ENCODE results near the gene SLC10A7. TPM values are rescaled to one million over a fixed set of nuclear protein-coding genes. Genes with fewer than 3 reads are reported as not detected.

Gene SLC10A7
- total and polyA plus RNA-seq, 4 donors: 3.7 to 18.7 (median 7.6) TPM

DNA sequence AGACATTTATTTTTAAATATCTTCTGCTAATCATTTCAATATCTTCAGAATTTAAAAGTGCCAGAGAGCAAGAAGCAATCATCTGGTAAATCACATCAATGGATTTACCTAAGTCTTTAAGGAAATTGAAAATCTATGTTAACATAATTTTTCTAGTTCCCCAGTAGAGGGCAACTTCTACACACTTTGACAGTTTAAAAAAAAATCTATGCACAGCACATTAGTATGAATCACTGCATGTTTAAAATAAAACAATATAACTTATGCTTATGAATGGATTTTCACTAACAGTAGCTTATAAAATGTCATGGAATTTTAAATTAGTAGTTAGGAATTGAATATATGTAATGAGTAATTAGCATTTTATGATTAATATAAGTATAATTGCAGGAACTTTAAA is 180.9 kb downstream of the SLC10A7 start:
- no peaks in the 10 kb centered on the region for H3K36me3 ChIP-seq (ENCODE audit: control insufficient read depth in 4 of 4, insufficient read depth in 3 of 4, low read depth in 1 of 4, low read length in 3 of 4)
- DNase-seq (ENCODE audit: low spot score): no peak
- no peaks in the 10 kb centered on the region for H3K9me3 ChIP-seq (ENCODE audit: control insufficient read depth in 4 of 4, low read length in 3 of 4)
- no peaks in the 10 kb centered on the region for H3K27me3 ChIP-seq (ENCODE audit: control insufficient read depth in 4 of 4, insufficient read depth in 4 of 4, low read length in 3 of 4)
- H3K9ac ChIP-seq (ENCODE audit: low read depth in 1 of 2, low read length in 2 of 2): no peak overlapping the region
- H3K27ac ChIP-seq (ENCODE audit: low read depth in 1 of 2, low read length in 2 of 2): no peak overlapping the region
- no peak overlapping the region for H3K4me3 ChIP-seq (ENCODE audit: low read depth in 1 of 3, low read length in 3 of 3)
- TF ChIP-seq RAD21 (IDR thresholded peaks at IDR 0.05): peak; percentile 65 to 74
- peak; percentile 14 for TF ChIP-seq CTCF (IDR thresholded peaks at IDR 0.05; ENCODE audit: low read depth, low read length, missing input control)
- no peak for TF ChIP-seq EGR1 (IDR thresholded peaks at IDR 0.05; ENCODE audit: low read depth in 2 of 2)
- TF ChIP-seq FOXA1 (IDR thresholded peaks at IDR 0.05): no peak
- H3K4me1 ChIP-seq (ENCODE audit: control insufficient read depth in 4 of 4, insufficient read depth in 4 of 4, low read length in 3 of 4): peaks cover 7 to 9% (median 7%) of the 10 kb centered on the region in 4 donors

DNA sequence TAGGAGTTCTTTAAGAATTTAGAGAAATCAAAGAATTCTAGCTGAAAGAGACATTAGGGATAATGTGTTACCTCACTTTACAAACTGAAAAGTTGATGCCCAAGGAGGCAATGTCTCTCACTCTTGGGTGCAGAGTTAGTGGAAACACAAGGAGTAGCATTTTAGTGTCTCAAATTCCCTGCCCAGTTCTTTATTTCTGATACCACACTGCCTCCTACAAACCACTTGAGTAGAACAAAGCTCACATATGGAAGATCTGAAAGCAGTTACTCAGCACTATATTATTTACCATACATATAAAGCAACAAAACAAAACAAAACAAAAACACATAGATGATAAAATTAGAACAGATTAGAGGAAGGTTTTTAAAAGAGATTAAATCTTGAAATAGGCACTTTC is 183.2 kb downstream of the SLC10A7 start:
- H3K9me3 ChIP-seq (ENCODE audit: control insufficient read depth in 4 of 4, low read length in 3 of 4): no peaks in the 10 kb centered on the region
- H3K4me3 ChIP-seq (ENCODE audit: low read depth in 1 of 3, low read length in 3 of 3): no peak overlapping the region
- H3K36me3 ChIP-seq (ENCODE audit: control insufficient read depth in 4 of 4, insufficient read depth in 3 of 4, low read depth in 1 of 4, low read length in 3 of 4): no peaks in the 10 kb centered on the region
- H3K27ac ChIP-seq (ENCODE audit: low read depth in 1 of 2, low read length in 2 of 2): no peak overlapping the region
- DNase-seq (ENCODE audit: low spot score): no peak
- H3K9ac ChIP-seq (ENCODE audit: low read depth in 1 of 2, low read length in 2 of 2): no peak overlapping the region
- peaks cover 7 to 15% (median 11%) of the 10 kb centered on the region in 4 donors for H3K4me1 ChIP-seq (ENCODE audit: control insufficient read depth in 4 of 4, insufficient read depth in 4 of 4, low read length in 3 of 4)
- peaks cover 0 to 2% (median 0%) of the 10 kb centered on the region in 4 donors for H3K27me3 ChIP-seq (ENCODE audit: control insufficient read depth in 4 of 4, insufficient read depth in 4 of 4, low read length in 3 of 4)
- TF ChIP-seq HNF4A (conservative IDR thresholded peaks at IDR 0.05): no peak
- no peak for TF ChIP-seq FOXA2 (IDR thresholded peaks at IDR 0.05)
- no peak for TF ChIP-seq RXRA (IDR thresholded peaks at IDR 0.05)
- no peak for TF ChIP-seq SP1 (IDR thresholded peaks at IDR 0.05)
- TF ChIP-seq JUND (IDR thresholded peaks at IDR 0.05): no peak
- no peak for TF ChIP-seq TAF1 (conservative IDR thresholded peaks at IDR 0.05)
- no peak for TF ChIP-seq REST (IDR thresholded peaks at IDR 0.05)
- TF ChIP-seq HNF4G (IDR thresholded peaks at IDR 0.05): no peak
- TF ChIP-seq FOXA1 (IDR thresholded peaks at IDR 0.05): no peak
- TF ChIP-seq ATF3 (IDR thresholded peaks at IDR 0.05): no peak
- no peak for TF ChIP-seq GABPA (IDR thresholded peaks at IDR 0.05 in 1 of 2, conservative IDR thresholded peaks at IDR 0.05 in 1 of 2)
- TF ChIP-seq NR2F2 (IDR thresholded peaks at IDR 0.05): no peak
- TF ChIP-seq EGR1 (IDR thresholded peaks at IDR 0.05; ENCODE audit: low read depth in 2 of 2): no peak
- TF ChIP-seq RAD21 (IDR thresholded peaks at IDR 0.05): no peak
- no peak for TF ChIP-seq CTCF (IDR thresholded peaks at IDR 0.05; ENCODE audit: low read depth, low read length, missing input control)
- no peak for TF ChIP-seq YY1 (IDR thresholded peaks at IDR 0.05)
- TF ChIP-seq ZBTB33 (IDR thresholded peaks at IDR 0.05): no peak
- TF ChIP-seq MAX (IDR thresholded peaks at IDR 0.05): no peak
